GM21526 (cell line): ENCODE measurements around the gene EMX2.
A peak's percentile ranks its signal among the peaks of the same experiment; 100 is the strongest.
"Not testable (repeated sequence)": the region's sequence is repeated elsewhere in the genome, so short reads cannot be mapped to it uniquely, and the experiment has no call there.

ENCODE experiments used
- ATAC-seq: cut with Tn5 transposase; IDR thresholded peaks from one replicate; pipeline ENCODE4 v1.9.1; 2021; ENCODE audit warnings: moderate library complexity; ENCODE audit not compliant: unreplicated experiment, low FRiP score

The EMX2 gene

DNA sequence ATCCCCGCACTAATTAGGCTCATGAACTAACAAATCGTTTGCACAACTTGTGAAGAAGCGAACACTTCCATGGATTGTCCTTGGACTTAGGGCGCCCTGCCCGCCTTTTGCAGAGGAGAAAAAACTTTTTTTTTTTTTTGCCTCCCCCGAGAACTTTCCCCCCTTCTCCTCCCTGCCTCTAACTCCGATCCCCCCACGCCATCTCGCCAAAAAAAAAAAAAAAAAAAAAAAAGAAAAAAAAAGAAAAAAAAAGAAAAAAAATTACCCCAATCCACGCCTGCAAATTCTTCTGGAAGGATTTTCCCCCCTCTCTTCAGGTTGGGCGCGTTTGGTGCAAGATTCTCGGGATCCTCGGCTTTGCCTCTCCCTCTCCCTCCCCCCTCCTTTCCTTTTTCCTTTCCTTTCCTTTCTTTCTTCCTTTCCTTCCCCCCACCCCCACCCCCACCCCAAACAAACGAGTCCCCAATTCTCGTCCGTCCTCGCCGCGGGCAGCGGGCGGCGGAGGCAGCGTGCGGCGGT lies at the start of gene EMX2:
EMX2 (plus strand) TSS at position 41 of the 519 bp plus-strand sequence. CDS start 522 bp downstream, outside the sequence.
- no peak for ATAC-seq

- no peak for ATAC-seq
Observed at GRCh38 chr10:117496031-117496430, 46.5 kb upstream of the EMX2 start.

GRCh38 chr10:117496616-117497028 lies 45.9 kb upstream of the EMX2 start:
- ATAC-seq, result peak; percentile 91

DNA sequence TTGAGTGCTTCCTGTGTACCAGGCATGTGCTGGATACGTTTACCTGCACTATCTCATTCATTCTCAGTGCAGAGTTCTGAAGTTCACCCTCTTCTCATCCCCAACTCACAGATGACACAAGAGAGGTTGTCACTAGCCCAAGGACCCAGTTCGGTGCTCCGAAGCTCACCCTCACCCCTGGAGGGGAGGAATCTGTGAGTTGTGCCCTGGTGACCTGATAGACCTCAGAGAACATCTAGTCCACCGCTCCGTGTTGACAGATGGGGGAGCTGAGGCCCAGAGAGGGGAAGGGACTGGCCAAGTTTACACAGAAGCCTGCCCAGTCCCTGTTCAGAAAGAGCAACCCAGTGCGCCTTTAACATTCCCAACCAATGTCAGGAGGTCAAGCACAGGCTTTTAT lies 44.8 kb upstream of the EMX2 start:
- ATAC-seq, result no peak

DNA sequence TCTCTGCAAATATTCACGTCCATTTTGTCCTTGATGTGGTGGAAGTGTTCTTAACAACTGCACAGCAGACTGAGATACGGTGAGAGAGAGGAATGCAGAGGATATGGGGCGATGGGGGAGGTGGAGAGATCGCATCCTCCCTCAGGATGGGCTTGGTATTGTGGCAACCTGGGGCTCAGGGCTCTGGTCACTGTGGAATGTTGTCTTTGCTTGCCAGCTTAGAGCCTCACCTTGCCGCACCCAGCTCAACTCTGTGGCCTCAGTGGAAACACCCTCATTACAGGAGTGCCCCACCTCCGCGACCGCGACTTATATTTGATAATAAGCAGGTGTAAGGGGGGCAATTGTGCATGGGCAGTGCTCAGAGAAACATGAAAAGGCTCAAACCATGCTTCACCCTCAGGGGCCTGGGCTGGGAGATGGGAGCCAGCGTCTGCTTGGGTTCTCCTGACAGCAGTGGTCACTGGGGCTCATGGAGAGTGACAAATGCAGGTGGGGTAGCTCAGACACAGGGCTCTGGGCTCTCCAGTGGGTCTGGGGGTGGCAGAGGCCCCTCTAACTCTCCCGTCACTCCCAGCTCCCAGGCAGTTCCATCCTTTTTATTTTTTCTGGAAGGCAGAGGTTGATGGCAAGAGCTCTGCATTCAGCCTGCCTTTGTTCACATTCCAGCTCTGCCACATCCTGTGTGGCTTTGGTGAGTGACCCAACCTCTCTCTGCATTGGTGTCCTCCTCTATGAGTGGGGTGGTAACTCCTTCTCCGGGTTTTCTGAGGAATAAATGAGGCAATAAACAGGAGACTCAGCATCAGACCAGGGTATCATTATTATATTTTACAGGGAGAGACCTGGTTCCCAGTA lies 43.1 kb upstream of the EMX2 start:
- no peak for ATAC-seq

GRCh38 chr10:117500456-117500855 lies 42.1 kb upstream of the EMX2 start:
- no peak for ATAC-seq

DNA sequence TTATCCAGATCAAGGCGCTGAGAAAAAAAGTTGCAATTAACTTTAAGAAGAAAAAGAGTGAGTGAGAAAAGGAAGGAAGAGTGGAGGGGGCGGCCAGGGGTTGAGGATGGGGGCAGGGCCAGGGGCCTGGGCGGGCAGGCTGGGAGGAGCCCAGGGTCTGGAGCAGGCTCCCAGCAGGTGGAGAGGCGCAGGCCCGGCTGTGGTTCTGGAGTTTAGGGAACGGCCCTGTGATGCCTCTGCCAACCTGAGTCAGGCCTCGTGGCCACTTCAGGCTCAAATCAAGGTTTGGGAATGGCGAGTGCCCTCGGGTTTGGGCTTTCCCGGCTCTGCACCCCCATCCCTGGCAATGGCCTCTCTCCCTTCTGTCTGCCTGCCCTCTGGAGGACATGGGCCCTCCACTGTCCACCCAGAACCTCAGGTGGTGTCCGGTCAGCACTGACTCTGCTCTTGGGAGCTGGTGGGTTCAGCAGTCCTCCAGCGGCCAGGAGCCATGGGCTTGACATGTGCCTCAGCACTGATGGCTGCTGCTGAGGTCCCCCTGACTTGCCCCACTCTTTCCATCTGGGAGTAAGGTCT lies 41.0 kb upstream of the EMX2 start:
- no peak for ATAC-seq

- no peak for ATAC-seq
Observed at GRCh38 chr10:117502421-117503243, 39.9 kb upstream of the EMX2 start.

- ATAC-seq, result no peak
Observed at GRCh38 chr10:117503244-117504205, 39.0 kb upstream of the EMX2 start.

DNA sequence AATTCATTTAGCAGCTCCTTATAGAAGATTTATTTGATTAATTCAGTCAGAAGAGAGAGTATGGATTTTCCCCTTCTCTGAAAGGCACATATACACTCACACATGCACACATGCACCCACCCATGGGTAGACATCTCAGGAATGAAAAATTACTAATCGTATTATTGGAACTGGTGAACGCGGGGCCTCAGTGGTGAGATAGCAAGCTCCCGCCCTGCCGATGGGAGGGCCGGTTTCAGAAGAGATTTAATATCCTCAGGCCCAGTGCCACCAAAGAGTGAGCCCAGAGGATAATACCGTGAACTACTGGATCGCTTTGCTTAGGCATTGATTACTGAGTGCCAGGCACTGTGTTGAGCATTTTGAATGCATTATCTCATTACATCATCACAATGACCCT lies 38.0 kb upstream of the EMX2 start:
- ATAC-seq, result no peak

DNA sequence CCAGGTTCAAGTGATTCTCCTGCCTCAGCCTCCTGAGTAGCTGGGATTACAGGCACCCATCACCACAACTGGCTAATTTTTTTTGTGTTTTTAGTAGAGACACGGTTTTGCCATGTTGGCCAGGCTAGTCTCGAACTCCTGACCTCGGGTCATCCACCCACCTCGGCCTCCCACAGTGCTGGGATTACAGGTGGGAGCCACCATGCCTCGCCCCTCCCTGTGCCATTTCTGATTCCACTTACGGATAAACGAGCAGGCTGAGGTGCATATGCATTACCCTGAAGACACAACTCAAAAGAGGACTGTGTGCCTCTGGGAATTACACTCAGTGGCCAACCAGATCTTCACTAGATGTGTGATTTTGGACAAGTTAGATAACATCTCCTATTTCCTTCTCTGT lies 35.5 kb upstream of the EMX2 start:
- ATAC-seq, result not testable (repeated sequence)

DNA sequence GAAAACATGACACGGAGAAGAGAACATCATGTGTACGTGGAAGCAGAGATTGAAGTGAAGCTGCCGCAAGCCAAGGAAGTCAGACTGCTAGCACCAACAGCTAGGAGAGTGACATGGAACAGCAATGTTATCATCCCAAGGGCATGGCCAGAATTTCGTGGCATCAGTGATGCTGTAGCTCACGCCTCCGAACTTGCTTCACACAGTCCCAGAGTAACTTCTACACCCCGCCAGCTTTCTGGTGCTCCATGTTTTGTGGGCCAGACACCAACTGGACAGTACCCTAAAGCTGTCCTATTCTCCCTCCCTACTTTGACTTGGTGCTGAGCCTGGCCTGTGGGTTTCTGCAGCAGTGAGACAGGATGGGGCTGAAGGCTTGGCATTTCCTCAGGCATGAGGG lies 33.0 kb upstream of the EMX2 start:
- ATAC-seq, result no peak

DNA sequence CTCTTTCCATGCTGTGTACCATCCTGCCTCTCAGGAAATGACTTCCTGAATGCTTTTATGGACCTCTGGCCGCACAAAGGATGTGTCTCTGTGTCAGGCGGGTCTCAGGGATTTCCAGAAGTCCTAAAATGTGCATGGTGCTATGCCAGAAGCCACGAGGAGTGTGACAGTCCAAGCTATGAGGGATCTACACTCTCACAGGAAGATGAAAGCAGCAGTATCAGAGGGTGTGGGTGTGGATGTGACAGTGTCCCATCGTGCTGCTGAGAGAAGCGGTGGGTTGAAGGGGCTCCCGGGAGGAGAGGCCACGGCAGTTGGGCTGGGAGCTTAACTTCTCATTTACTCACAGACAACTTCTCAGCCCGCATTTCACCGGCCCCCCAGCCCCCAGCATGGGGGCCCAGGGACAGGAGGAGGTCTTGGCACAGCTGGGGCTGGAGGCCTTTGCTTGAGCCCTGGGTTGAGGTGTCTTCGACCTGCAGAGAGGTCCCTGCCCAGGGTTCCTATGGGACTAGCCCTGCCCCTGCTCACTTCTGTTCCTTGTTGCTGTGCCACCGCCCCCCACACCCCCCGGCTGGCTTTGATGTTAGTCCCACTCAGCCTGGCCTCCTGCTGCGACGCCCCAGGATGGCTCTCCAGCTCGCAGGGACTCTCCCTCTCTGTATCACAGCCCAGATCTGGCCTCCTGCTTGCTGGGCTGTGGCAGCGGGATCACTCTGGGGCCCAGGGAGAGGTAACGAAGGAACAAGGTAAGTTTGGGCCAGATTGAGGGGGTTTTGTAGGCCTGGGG lies 30.8 kb upstream of the EMX2 start:
- no peak for ATAC-seq

DNA sequence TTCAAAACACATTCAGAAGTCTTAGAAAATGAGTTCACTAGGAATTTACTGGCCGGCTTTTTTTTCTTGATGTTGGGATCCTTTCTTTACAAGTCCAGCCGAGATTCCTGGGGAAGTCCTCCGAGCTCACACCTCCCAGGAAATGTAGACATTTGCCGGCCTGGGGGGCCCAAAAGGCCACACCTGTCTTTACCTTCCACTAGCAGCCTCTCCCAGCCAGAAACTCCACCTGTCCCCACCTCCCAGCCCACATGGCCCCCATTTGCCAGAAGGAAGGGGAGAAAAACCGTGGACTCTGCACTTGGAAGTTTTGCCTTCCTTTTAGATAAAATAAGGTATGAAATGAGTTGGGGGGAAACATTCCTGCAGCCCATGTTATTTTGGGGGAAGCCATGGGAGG lies 27.6 kb upstream of the EMX2 start:
- no peak for ATAC-seq

- ATAC-seq, result no peak
Observed at GRCh38 chr10:117516681-117517080, 25.9 kb upstream of the EMX2 start.

GRCh38 chr10:117518246-117518645 lies 24.3 kb upstream of the EMX2 start:
- ATAC-seq, result no peak

- ATAC-seq, result no peak
Observed at GRCh38 chr10:117519286-117519685, 23.3 kb upstream of the EMX2 start.

DNA sequence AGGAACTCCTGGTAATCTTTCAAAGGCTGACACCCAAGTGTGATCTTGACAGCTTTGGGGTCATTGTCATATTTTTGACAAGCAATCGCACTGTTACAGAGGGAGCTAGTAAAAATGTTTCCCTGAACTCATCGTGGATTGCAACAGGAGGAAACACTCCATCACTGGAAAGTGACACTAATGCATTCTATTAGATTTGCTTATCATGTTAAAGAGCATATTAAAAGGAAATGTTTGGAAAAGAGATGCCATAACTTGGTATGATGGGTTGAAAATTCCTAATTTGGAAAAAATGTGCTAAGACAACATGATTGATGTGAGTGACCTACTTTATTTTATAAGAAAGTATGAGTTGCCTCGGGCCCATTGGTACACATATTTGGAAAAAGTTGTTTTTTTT lies 22.7 kb upstream of the EMX2 start:
- ATAC-seq, result no peak

DNA sequence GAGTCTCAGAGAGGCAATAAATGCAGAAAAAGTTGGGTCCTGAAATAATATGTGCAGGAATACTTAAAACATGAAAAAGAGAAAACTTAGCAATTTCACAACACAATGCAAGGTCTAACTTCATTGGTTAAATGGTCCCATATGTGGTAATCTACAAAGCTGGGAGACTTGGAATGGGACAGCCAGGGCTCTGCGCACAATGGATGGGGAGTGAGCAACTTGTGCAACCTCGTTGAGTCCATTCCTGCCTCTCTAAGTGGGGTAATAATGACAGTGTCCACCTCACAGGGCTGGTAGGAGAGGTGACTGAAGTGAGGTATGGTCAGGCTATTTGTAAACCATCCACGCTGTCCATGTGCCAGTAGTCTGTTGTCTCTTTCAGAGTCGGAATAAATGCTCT lies 11.8 kb upstream of the EMX2 start:
- ATAC-seq, result no peak
